MCF 10A (cell line): ENCODE results near the gene CCDC152. TPM values are rescaled to one million over a fixed set of nuclear protein-coding genes. Genes with fewer than 3 reads are reported as not detected.

Experiments used
- BruUV-seq: library from RNA; stranded (reverse); fragments of 400-500 nt; replicated peaks from 2 replicates; lab custom pipeline; 2021; lab: Mats Ljungman, UMichigan
- CTCF ChIA-PET: fragments of 300-600 bp; sonication (Branson Sonifier 250); formaldehyde crosslinking; extraction: SDS; loops from one replicate; lab custom pipeline; 2021; ENCODE audit warnings: antibody characterized with exemption, inconsistent platforms; lab: Yijun Ruan, JAX
- POLR2A ChIA-PET: fragments of 300-600, 350-650 bp; sonication (Branson Sonifier 250); formaldehyde crosslinking; extraction: SDS; loops from one replicate; lab custom pipeline; 2020; ENCODE audit warnings: antibody characterized with exemption, inconsistent platforms; lab: Yijun Ruan, JAX
- DNase-seq: peaks from one replicate; pipeline ENCODE4 v3.0.0-alpha.2; 2018; ENCODE audit not compliant: unreplicated experiment
- H3K27ac Mint-ChIP-seq: one replicate; pipeline ENCODE4 v1.8.0; 2022; ENCODE audit warnings: mild to moderate bottlenecking, low read depth, mixed read lengths; ENCODE audit not compliant: unreplicated experiment
- H3K27me3 Mint-ChIP-seq: one replicate; pipeline ENCODE4 v1.8.0; 2022; ENCODE audit warnings: mixed read lengths; ENCODE audit not compliant: insufficient read depth, unreplicated experiment
- H3K36me3 Mint-ChIP-seq: one replicate; pipeline ENCODE4 v1.8.0; 2022; ENCODE audit warnings: mild to moderate bottlenecking, moderate library complexity, mixed read lengths; ENCODE audit not compliant: insufficient read depth, unreplicated experiment
- H3K4me1 Mint-ChIP-seq: one replicate; pipeline ENCODE4 v1.8.0; 2022; ENCODE audit warnings: mixed read lengths; ENCODE audit not compliant: insufficient read depth, unreplicated experiment
- H3K4me3 Mint-ChIP-seq: one replicate; pipeline ENCODE4 v1.8.0; 2022; ENCODE audit warnings: mild to moderate bottlenecking, moderate library complexity, mixed read lengths; ENCODE audit not compliant: unreplicated experiment
- H3K9me3 Mint-ChIP-seq: one replicate; pipeline ENCODE4 v1.8.0; 2022; ENCODE audit warnings: mixed read lengths; ENCODE audit not compliant: unreplicated experiment
- intact Hi-C: fragments of 100-400 bp; cut with micrococcal nuclease; formaldehyde crosslinking; loops from 2 replicates; pipeline ENCODE4 v1.14.1; 2022
- total RNA-seq: library from RNA; stranded (reverse); gene quantifications from 2 replicates; pipeline ENCODE4 v1.2.3, GENCODE V29; 2022
- TF ChIP-seq, protein P1 (sequence below): fragments of 200-600 bp; IDR thresholded peaks from one replicate; pipeline ENCODE4 v1.8.0; 2022; ENCODE audit warnings: antibody characterized with exemption, mild to moderate bottlenecking; ENCODE audit not compliant: unreplicated experiment

The CCDC152 gene
- total RNA-seq, 1 experiment from 2014 or later, result not detected

DNA sequence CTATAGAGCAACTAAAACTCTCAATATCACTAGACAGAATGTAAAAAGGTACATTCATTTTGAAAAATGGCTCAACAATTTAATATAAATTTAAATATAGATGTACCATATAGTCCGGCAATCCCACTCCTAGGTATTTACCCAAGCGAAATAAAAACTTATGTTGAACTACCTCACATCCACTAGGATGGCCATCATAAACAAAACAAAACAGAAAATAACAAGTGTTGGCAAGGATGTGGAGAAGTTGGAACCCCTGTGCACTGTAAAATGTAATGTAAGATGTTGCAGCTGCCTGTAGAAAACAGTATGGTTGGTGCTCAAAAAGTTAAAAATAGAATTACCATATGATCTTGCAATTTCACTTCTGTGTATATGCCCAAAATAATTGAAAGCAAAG, 91.9 kb downstream of the CCDC152 start:
- Mint-ChIP-seq H3K27ac (no peak overlapping the region), H3K4me1 (peaks cover 4% of the 10 kb centered on the region), H3K27me3 (no peaks in the 10 kb centered on the region), H3K4me3 (no peak overlapping the region), H3K9me3 (no peaks in the 10 kb centered on the region), H3K36me3 (no peaks in the 10 kb centered on the region)
- POLR2A ChIA-PET, result interaction anchor here (3.0 kb wide), 1 partner anchor 9 kb away, joined by 16 read pairs; no protein-coding TSS in a partner anchor
- TF ChIP-seq, protein P1, sequence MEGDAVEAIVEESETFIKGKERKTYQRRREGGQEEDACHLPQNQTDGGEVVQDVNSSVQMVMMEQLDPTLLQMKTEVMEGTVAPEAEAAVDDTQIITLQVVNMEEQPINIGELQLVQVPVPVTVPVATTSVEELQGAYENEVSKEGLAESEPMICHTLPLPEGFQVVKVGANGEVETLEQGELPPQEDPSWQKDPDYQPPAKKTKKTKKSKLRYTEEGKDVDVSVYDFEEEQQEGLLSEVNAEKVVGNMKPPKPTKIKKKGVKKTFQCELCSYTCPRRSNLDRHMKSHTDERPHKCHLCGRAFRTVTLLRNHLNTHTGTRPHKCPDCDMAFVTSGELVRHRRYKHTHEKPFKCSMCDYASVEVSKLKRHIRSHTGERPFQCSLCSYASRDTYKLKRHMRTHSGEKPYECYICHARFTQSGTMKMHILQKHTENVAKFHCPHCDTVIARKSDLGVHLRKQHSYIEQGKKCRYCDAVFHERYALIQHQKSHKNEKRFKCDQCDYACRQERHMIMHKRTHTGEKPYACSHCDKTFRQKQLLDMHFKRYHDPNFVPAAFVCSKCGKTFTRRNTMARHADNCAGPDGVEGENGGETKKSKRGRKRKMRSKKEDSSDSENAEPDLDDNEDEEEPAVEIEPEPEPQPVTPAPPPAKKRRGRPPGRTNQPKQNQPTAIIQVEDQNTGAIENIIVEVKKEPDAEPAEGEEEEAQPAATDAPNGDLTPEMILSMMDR, result no peak
- intact Hi-C loops, result no loop called here
- no peak for DNase-seq
- no TSS peak for BruUV-seq
- CTCF ChIA-PET, result no interaction called here

DNA sequence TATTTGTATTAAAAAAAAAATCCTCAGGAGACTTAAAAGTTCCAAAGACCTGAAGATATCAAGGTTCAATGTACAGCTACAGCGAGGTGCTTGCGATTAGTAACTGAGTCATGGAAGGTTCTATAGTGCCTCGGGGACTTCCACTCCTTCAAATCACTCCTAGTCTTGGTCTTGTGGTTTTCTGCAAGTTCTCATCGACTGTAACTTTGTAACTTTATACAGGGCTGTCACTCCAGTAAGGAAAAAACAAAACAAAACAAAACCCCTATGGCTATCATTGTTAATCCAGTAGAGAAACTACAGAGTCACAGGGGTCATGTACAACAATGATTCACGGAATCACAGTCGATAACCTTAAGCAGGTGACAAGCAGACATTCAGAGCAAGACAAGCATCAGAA, 94.9 kb downstream of the CCDC152 start:
- Mint-ChIP-seq H3K9me3 (no peaks in the 10 kb centered on the region), H3K36me3 (no peaks in the 10 kb centered on the region), H3K27ac (peak overlapping the region; percentile 49), H3K4me3 (no peak overlapping the region), H3K27me3 (no peaks in the 10 kb centered on the region), H3K4me1 (no peaks in the 10 kb centered on the region)
- POLR2A ChIA-PET, result interaction anchor here (0.7 to 1.5 kb wide), 5 partner anchors 9 to 50 kb away, joined by 3 to 4 read pairs (median 3); partner anchors contain the start of gene SELENOP
- intact Hi-C loops, result no loop called here
- CTCF ChIA-PET, result no interaction called here
- peak; percentile 17 for DNase-seq
- no TSS peak for BruUV-seq
- TF ChIP-seq, protein P1, result no peak

Other genes with a start within 250 kb of the CCDC152 start
- 5.8 and 8.3 TPM in 2 replicates for gene SELENOP, start 55.1 kb downstream of the CCDC152 start, total RNA-seq